ENCODE results near the gene CPA3. TPM values are rescaled to one million over a fixed set of nuclear protein-coding genes. Genes with fewer than 3 reads are reported as not detected.

The CPA3 gene
- total and polyA plus RNA-seq, 10 of the 15 experiments (the other 5 are each of a cell fraction or from before 2014, with no cell fraction given), result not detected

DNA sequence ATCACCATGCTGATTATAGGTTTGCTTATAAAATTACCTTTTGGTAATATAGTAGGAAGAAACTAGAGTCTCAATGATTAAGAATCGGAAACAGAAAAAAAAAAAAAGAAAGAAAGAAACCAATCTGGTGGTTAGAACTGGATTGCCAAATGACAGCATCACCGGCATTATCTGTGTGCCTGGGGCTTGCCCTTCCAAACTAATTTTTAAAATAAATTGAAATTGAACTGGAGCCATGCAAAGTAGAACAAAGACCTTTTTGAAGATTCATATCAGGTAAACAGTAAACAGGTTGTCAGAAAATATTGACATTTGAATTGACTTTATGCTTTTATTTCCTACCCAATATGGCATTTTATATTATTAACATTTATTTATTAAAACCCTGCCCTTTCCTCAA, 48.7 kb upstream of the CPA3 start (continued):
- no peak for TF ChIP-seq CUX1 (IDR thresholded peaks at IDR 0.05; ENCODE audit: insufficient replicate concordance, low read depth, low read length)

DNA sequence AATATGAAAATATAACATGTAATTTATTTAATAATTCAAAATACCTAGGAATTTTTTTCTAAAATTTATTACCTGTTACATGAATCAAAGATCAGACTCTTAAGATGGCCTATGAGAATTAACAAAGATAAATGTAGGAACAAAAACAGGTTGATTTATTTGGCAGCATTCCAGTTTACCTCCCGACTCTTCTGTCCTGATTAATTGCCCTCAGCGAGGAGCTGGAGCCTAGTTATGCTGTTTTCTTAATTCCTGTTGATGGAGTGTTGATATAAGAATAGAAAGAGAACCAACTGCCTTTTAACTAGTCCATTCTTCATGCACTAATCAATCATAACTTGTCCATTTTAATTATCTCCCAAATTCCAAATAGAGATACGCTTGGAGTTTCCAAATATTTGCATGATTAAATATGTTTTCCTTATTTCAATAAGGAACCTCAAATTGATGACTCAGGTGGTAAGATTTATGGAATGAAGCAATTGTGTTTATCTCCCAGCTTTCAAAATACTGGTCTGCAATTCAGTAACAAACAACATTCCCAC, 48.0 kb upstream of the CPA3 start:
- no TSS peak for BruUV-seq (replicated peaks)
- RAD21 ChIA-PET (ENCODE audit: unreplicated experiment), result no interaction called here
- no peak for ATAC-seq
- FAIRE-seq, result no peak
- H4K20me1 ChIP-seq (ENCODE audit: control insufficient read depth, insufficient read depth), result no peaks in the 10 kb centered on the region
- H3K4me2 ChIP-seq (ENCODE audit: control insufficient read depth, insufficient read depth), result no peak overlapping the region
- H3K27me3 ChIP-seq (replicated peaks in 1 of 2; ENCODE audit: control insufficient read depth in 2 of 2, insufficient read depth in 2 of 2, low read length in 1 of 2), result no peaks in the 10 kb centered on the region; a peak in 1 of 4 replicates
- SMC1A ChIA-PET (ENCODE audit: uncharacterized antibody, unreplicated experiment), result no interaction called here
- TF ChIP-seq RAD21 (IDR thresholded peaks at IDR 0.05; ENCODE audit: insufficient read depth, low read depth, low read length), result no peak
- no peak for TF ChIP-seq NRF1 (conservative IDR thresholded peaks at IDR 0.05; ENCODE audit: low read depth, low read length)
- no peak for TF ChIP-seq ZNF217 (IDR thresholded peaks at IDR 0.05)
- no peak for TF ChIP-seq HDAC2 (IDR thresholded peaks at IDR 0.05)
- TF ChIP-seq ESRRA (IDR thresholded peaks at IDR 0.05; ENCODE audit: low read length), result no peak
- no peak for TF ChIP-seq SIN3A (IDR thresholded peaks at IDR 0.05; ENCODE audit: low read depth, low read length)
- CTCF ChIA-PET, result no interaction called here
- no peak for DNase-seq (ENCODE audit: low read depth, low spot score)
- no peak overlapping the region for H3K9ac ChIP-seq (ENCODE audit: control insufficient read depth, insufficient read depth, low read length)
- intact Hi-C loops (cut with micrococcal nuclease; ENCODE audit: unreplicated experiment), result no loop called here
- no peak overlapping the region for H3K4me3 ChIP-seq
- H2AFZ ChIP-seq (ENCODE audit: control insufficient read depth, low read depth, low read length), result no peak overlapping the region
- no peaks in the 10 kb centered on the region for H3K9me3 ChIP-seq (replicated peaks; ENCODE audit: control insufficient read depth, insufficient read depth, low read length)
- no peaks in the 10 kb centered on the region for H3K4me1 ChIP-seq (ENCODE audit: control insufficient read depth, insufficient read depth, low read length)
- no peaks in the 10 kb centered on the region for H3K79me2 ChIP-seq (ENCODE audit: control insufficient read depth, insufficient read depth, low read length)
- in situ Hi-C loops (cut with MboI), result no loop called here
- POLR2A ChIA-PET, result no interaction called here
- H3K27ac ChIP-seq (ENCODE audit: control insufficient read depth, insufficient read depth), result no peak overlapping the region
- WGBS (ENCODE audit: insufficient coverage, insufficient replicate concordance, low lambda C conversion rate, missing lambda C conversion rate), result 0% methylated on average over 3 of the region's 3 CpGs
- no peaks in the 10 kb centered on the region for H3K36me3 ChIP-seq (ENCODE audit: control insufficient read depth in 2 of 2, insufficient read depth in 2 of 2, low read length in 1 of 2)
